ENCODE results near the gene CACNA1C.

GRCh38 chr12:2432856-2433255 lies 380.1 kb downstream of the CACNA1C start:
- TF ChIP-seq POLR2AphosphoS5 (IDR thresholded peaks at IDR 0.05) (no peak), CTCF (IDR thresholded peaks at IDR 0.05) (no peak), POLR2A (IDR thresholded peaks at IDR 0.05) (no peak)
